ENCODE data around the gene TXNDC5. TPM values are rescaled to one million over a fixed set of nuclear protein-coding genes. Genes with fewer than 3 reads are reported as not detected.

Gene TXNDC5
- polyA plus RNA-seq, 1 donor from 2014 or later, result 37.7 TPM

GRCh38 chr6:7891078-7891872 is 19.3 kb downstream of the TXNDC5 start:
- no peak overlapping the region for H3K4me2 ChIP-seq (ENCODE audit: low read length)
- TF ChIP-seq EP300 (conservative IDR thresholded peaks at IDR 0.05; ENCODE audit: poor library complexity, severe bottlenecking) (no peak), SMC3 (conservative IDR thresholded peaks at IDR 0.05; ENCODE audit: poor library complexity) (no peak), POLR2AphosphoS5 (IDR thresholded peaks at IDR 0.05) (no peak), RAD21 (conservative IDR thresholded peaks at IDR 0.05) (no peak), EZH2 (IDR thresholded peaks at IDR 0.05; ENCODE audit: borderline replicate concordance, insufficient read depth, low read length, poor library complexity, severe bottlenecking) (no peak), MXI1 (conservative IDR thresholded peaks at IDR 0.05; ENCODE audit: poor library complexity, severe bottlenecking) (no peak), TAF1 (IDR thresholded peaks at IDR 0.05; ENCODE audit: low read depth) (no peak)
- no peaks in the 10 kb centered on the region for H4K20me1 ChIP-seq (ENCODE audit: insufficient read depth)
- no peaks in the 10 kb centered on the region for H3K9me3 ChIP-seq (ENCODE audit: low read length)
- no peaks in the 10 kb centered on the region for H3F3A ChIP-seq (ENCODE audit: insufficient read depth, low read length, poor library complexity, severe bottlenecking)
- H3K27ac ChIP-seq (ENCODE audit: low read length), result no peak overlapping the region
- no peaks in the 10 kb centered on the region for H3K36me3 ChIP-seq (ENCODE audit: insufficient read depth, low read length)
- no peaks in the 10 kb centered on the region for H3K79me2 ChIP-seq (replicated peaks; ENCODE audit: insufficient read depth, low read length)
- no peak overlapping the region for H2AFZ ChIP-seq (ENCODE audit: low read depth, low read length)
- H3K27me3 ChIP-seq (ENCODE audit: insufficient read depth, low read depth, low read length), result no peaks in the 10 kb centered on the region
- H3K9me2 ChIP-seq (ENCODE audit: insufficient read depth, low read length), result no peaks in the 10 kb centered on the region
- H3K4me3 ChIP-seq (ENCODE audit: low read length), result no peak overlapping the region
- no peak overlapping the region for H3K9ac ChIP-seq (ENCODE audit: low read length)

GRCh38 chr6:7888587-7889357 is 21.8 kb downstream of the TXNDC5 start:
- Histone ChIP-seq H3K27me3 (ENCODE audit: insufficient read depth, low read depth, low read length) (no peaks in the 10 kb centered on the region), H3K79me2 (replicated peaks; ENCODE audit: insufficient read depth, low read length) (no peaks in the 10 kb centered on the region), H3F3A (ENCODE audit: insufficient read depth, low read length, poor library complexity, severe bottlenecking) (no peaks in the 10 kb centered on the region), H4K20me1 (ENCODE audit: insufficient read depth) (no peaks in the 10 kb centered on the region), H3K9me3 (ENCODE audit: low read length) (no peaks in the 10 kb centered on the region), H2AFZ (ENCODE audit: low read depth, low read length) (no peak overlapping the region), H3K27ac (ENCODE audit: low read length) (no peak overlapping the region), H3K9me2 (ENCODE audit: insufficient read depth, low read length) (no peaks in the 10 kb centered on the region), H3K4me3 (ENCODE audit: low read length) (no peak overlapping the region), H3K36me3 (ENCODE audit: insufficient read depth, low read length) (no peaks in the 10 kb centered on the region), H3K9ac (ENCODE audit: low read length) (no peak overlapping the region), H3K4me2 (ENCODE audit: low read length) (no peak overlapping the region)
- TF ChIP-seq TAF1 (IDR thresholded peaks at IDR 0.05; ENCODE audit: low read depth) (no peak), SMC3 (conservative IDR thresholded peaks at IDR 0.05; ENCODE audit: poor library complexity) (no peak), CTCF (IDR thresholded peaks at IDR 0.05; ENCODE audit: poor library complexity, severe bottlenecking) (no peak), MXI1 (conservative IDR thresholded peaks at IDR 0.05; ENCODE audit: poor library complexity, severe bottlenecking) (no peak), POLR2AphosphoS5 (IDR thresholded peaks at IDR 0.05) (no peak), EP300 (conservative IDR thresholded peaks at IDR 0.05; ENCODE audit: poor library complexity, severe bottlenecking) (no peak), REST (IDR thresholded peaks at IDR 0.05; ENCODE audit: borderline replicate concordance) (no peak)

All from neural cell (in vitro differentiated cells).